HepG2 (cell line): ENCODE data around the gene STC2. TPM values are rescaled to one million over a fixed set of nuclear protein-coding genes. Genes with fewer than 3 reads are reported as not detected.

Experiments used
- ARID5B ChIP-seq: IDR thresholded peaks from 2 replicates; pipeline ENCODE4 v1.4.0; 2020; ENCODE audit warnings: mild to moderate bottlenecking, missing genetic modification reagents
- CENPX ChIP-seq: sonication (generic); formaldehyde crosslinking; IDR thresholded peaks from 2 replicates; pipeline ENCODE4 v1.9.0; 2021; ENCODE audit warnings: mild to moderate bottlenecking, missing genetic modification reagents, moderate library complexity
- DNMT1 ChIP-seq: sonication (generic); formaldehyde crosslinking; IDR thresholded peaks from 2 replicates; pipeline ENCODE4 v1.5.1; 2020; ENCODE audit warnings: mild to moderate bottlenecking, missing genetic modification reagents
- HNF4A ChIP-seq: sonication (generic); formaldehyde crosslinking; IDR thresholded peaks from 2 replicates; pipeline ENCODE4 v1.4.0; 2020; ENCODE audit warnings: missing genetic modification reagents
- HNRNPL ChIP-seq: fragments of 200-400 bp; formaldehyde crosslinking; IDR thresholded peaks from 2 replicates; pipeline ENCODE4 v1.6.1; 2017; ENCODE audit warnings: mild to moderate bottlenecking, low read depth, low read length
- IKZF1 ChIP-seq: fragments of 450-650 bp; IDR thresholded peaks from 2 replicates; pipeline ENCODE4 v1.7.1; 2016
- LRRFIP1 ChIP-seq: sonication (generic); formaldehyde crosslinking; conservative IDR thresholded peaks from 2 replicates; pipeline ENCODE4 v1.4.0; 2020; ENCODE audit warnings: missing genetic modification reagents
- MIXL1 ChIP-seq: IDR thresholded peaks from 2 replicates; pipeline ENCODE4 v1.6.1; 2016
- MLLT10 ChIP-seq: sonication (generic); formaldehyde crosslinking; IDR thresholded peaks from 2 replicates; pipeline ENCODE4 v1.4.0; 2020; ENCODE audit warnings: missing genetic modification reagents
- NFATC3 ChIP-seq: sonication (generic); formaldehyde crosslinking; IDR thresholded peaks from 2 replicates; pipeline ENCODE4 v1.5.1; 2020; ENCODE audit warnings: mild to moderate bottlenecking, missing genetic modification reagents
- NR0B2 ChIP-seq: sonication (generic); formaldehyde crosslinking; IDR thresholded peaks from 2 replicates; pipeline ENCODE4 v1.4.0; 2020; ENCODE audit warnings: mild to moderate bottlenecking, missing genetic modification reagents
- NR1H2 ChIP-seq: sonication (generic); formaldehyde crosslinking; IDR thresholded peaks from 2 replicates; pipeline ENCODE4 v1.8.1; 2022; ENCODE audit warnings: low read depth, missing genetic modification reagents, borderline replicate concordance
- SMAD1 ChIP-seq: sonication (generic); formaldehyde crosslinking; IDR thresholded peaks from 2 replicates; pipeline ENCODE4 v1.4.0; 2020; ENCODE audit warnings: missing genetic modification reagents, low read depth, mild to moderate bottlenecking, borderline replicate concordance
- SNAPC5 ChIP-seq: sonication (generic); formaldehyde crosslinking; IDR thresholded peaks from 2 replicates; pipeline ENCODE4 v1.8.1; 2023; ENCODE audit warnings: mild to moderate bottlenecking, missing genetic modification reagents, borderline replicate concordance
- TOPORS ChIP-seq: sonication (generic); formaldehyde crosslinking; IDR thresholded peaks from 2 replicates; pipeline ENCODE4 v1.8.0; 2023; ENCODE audit warnings: mild to moderate bottlenecking, missing genetic modification reagents
- WIZ ChIP-seq: sonication (generic); formaldehyde crosslinking; IDR thresholded peaks from 2 replicates; pipeline ENCODE4 v1.5.1; 2020; ENCODE audit warnings: mild to moderate bottlenecking, missing genetic modification reagents
- YEATS2 ChIP-seq: sonication (generic); formaldehyde crosslinking; IDR thresholded peaks from 2 replicates; pipeline ENCODE4 v1.4.0; 2020; ENCODE audit warnings: missing genetic modification reagents, borderline replicate concordance
- ZKSCAN1 ChIP-seq: fragments of 150-350 bp; IDR thresholded peaks from 2 replicates; pipeline ENCODE4 v1.6.1; 2014; ENCODE audit warnings: low read length
- ZNF234 ChIP-seq: sonication (generic); formaldehyde crosslinking; conservative IDR thresholded peaks from 2 replicates; pipeline ENCODE4 v1.5.1; 2020; ENCODE audit warnings: mild to moderate bottlenecking, missing genetic modification reagents
- ZNF468 ChIP-seq: sonication (generic); formaldehyde crosslinking; IDR thresholded peaks from 2 replicates; pipeline ENCODE4 v1.8.0; 2022; ENCODE audit warnings: mild to moderate bottlenecking, moderate library complexity, missing genetic modification reagents
- ZNF484 ChIP-seq: sonication (generic); formaldehyde crosslinking; IDR thresholded peaks from 2 replicates; pipeline ENCODE4 v1.5.1; 2020; ENCODE audit warnings: mild to moderate bottlenecking, low read depth, missing genetic modification reagents, borderline replicate concordance
- ZNF557 ChIP-seq: sonication (generic); formaldehyde crosslinking; IDR thresholded peaks from 2 replicates; pipeline ENCODE4 v1.4.0; 2020; ENCODE audit warnings: missing genetic modification reagents
- ZNF740 ChIP-seq: sonication (generic); formaldehyde crosslinking; IDR thresholded peaks from 2 replicates; pipeline ENCODE4 v1.4.0; 2020; ENCODE audit warnings: missing genetic modification reagents
- ZNF749 ChIP-seq: sonication (generic); formaldehyde crosslinking; IDR thresholded peaks from 2 replicates; pipeline ENCODE4 v1.8.0; 2022; ENCODE audit warnings: mild to moderate bottlenecking, missing genetic modification reagents, moderate library complexity, borderline replicate concordance
- ZNF883 ChIP-seq: sonication (generic); formaldehyde crosslinking; IDR thresholded peaks from 2 replicates; pipeline ENCODE4 v1.5.1; 2020; ENCODE audit warnings: mild to moderate bottlenecking, missing genetic modification reagents; ENCODE audit errors: not compliant biosample characterization
- polyA plus RNA-seq, 8 experiments: library from polyadenylated mRNA; depleted of rRNA in 3 of 8; stranded (reverse) in 7 of 8; unstranded in 1 of 8; fragments of >200 nt; fragmentation: Illumina TruSeq in 4 of 8; extraction: Trizol in 4 of 8; gene quantifications; 2 replicates each; pipeline versions ENCODE4 v1.2.1 to v1.2.3, GENCODE V29; 2011 to 2016; ENCODE audit warnings: low read depth in 4 of 8, missing spikeins in 1 of 8, mixed read lengths in 1 of 8; ENCODE audit not compliant: insufficient read depth in 1 of 8
- total RNA-seq, 5 experiments: library from RNA; depleted of rRNA; stranded (reverse); fragments of >200 nt; fragmentation: Illumina TruSeq; extraction: Trizol; gene quantifications; 2 replicates each; pipeline ENCODE4 v1.2.3, GENCODE V29; 2016; ENCODE audit warnings: low read depth in 1 of 5

The STC2 gene
- total and polyA plus RNA-seq, 2 of the 13 experiments (the other 11 are each of a cell fraction or from before 2014, with no cell fraction given) = 27.1 to 69.2 TPM

GRCh38 chr5:173304591-173304988, 23.6 kb downstream of the STC2 start (continued):
- TF ChIP-seq HNRNPL = no peak
- TF ChIP-seq MIXL1 (CRISPR knock-in tag) = no peak
- TF ChIP-seq ZNF234 (CRISPR knock-in tag) = no peak
- TF ChIP-seq ARID5B (CRISPR knock-in tag) = peak; percentile 72
- 0 out of 2 replicates have a peak, but pooled peaks have one; percentile 44 for TF ChIP-seq TOPORS
- TF ChIP-seq LRRFIP1 (CRISPR knock-in tag) = no peak
- no peak for TF ChIP-seq NFATC3 (CRISPR knock-in tag)
- no peak for TF ChIP-seq ZNF484
- no peak for TF ChIP-seq MLLT10 (CRISPR knock-in tag)
- no peak for TF ChIP-seq DNMT1 (CRISPR knock-in tag)
- TF ChIP-seq ZNF740 = no peak
- no peak for TF ChIP-seq SMAD1 (CRISPR knock-in tag)
- TF ChIP-seq ZNF883 (CRISPR knock-in tag) = no peak
- no peak for TF ChIP-seq YEATS2 (CRISPR knock-in tag)
- TF ChIP-seq ZNF468 (CRISPR knock-in tag) = no peak
- TF ChIP-seq ZKSCAN1 = no peak
- no peak for TF ChIP-seq WIZ
- no peak for TF ChIP-seq ZNF557
- no peak for TF ChIP-seq NR1H2 (CRISPR knock-in tag)
- TF ChIP-seq HNF4A (CRISPR knock-in tag) = no peak
- no peak for TF ChIP-seq ZNF749
- TF ChIP-seq CENPX (CRISPR knock-in tag) = no peak
- no peak for TF ChIP-seq NR0B2 (CRISPR knock-in tag)
- no peak for TF ChIP-seq IKZF1
- no peak for TF ChIP-seq SNAPC5 (CRISPR knock-in tag)
